Stimulated activated CD4-positive, alpha-beta T cell treated with anti-CD3 and anti-CD28 coated beads, Interleukin-1b, Interleukin-23, amount 100 ng/mL, for 24 hours (primary cell): ENCODE data around the gene TNK2.
"Not testable (repeated sequence)": the region's sequence is repeated elsewhere in the genome, so short reads cannot be mapped to it uniquely, and the experiment has no call there.

Experiments
- DNase-seq, 4 experiments: peaks; one replicate each; pipeline ENCODE4 v3.0.0-alpha.2; 2020; ENCODE audit warnings: low read depth in 4 of 4, low spot score in 1 of 4

TNK2 gene

GRCh38 chr3:195872097-195872496, 36.3 kb downstream of the TNK2 start:
- DNase-seq, result no peak

- DNase-seq, result not testable (repeated sequence)
Observed at GRCh38 chr3:195871686-195872085, 36.7 kb downstream of the TNK2 start.

GRCh38 chr3:195870937-195871336, 37.4 kb downstream of the TNK2 start:
- no peak for DNase-seq

- no peak for DNase-seq
Observed at GRCh38 chr3:195870442-195870841, 37.9 kb downstream of the TNK2 start.

GRCh38 chr3:195869413-195870001, 38.8 kb downstream of the TNK2 start:
- DNase-seq, result no peak

GRCh38 chr3:195868866-195869412, 39.4 kb downstream of the TNK2 start:
- DNase-seq, result no peak

GRCh38 chr3:195868336-195868865, 40.0 kb downstream of the TNK2 start:
- no peak for DNase-seq

GRCh38 chr3:195867631-195868335, 40.6 kb downstream of the TNK2 start:
- no peak for DNase-seq

GRCh38 chr3:195866686-195867511, 41.5 kb downstream of the TNK2 start:
- DNase-seq, result no peak

- DNase-seq, result no peak
Observed at GRCh38 chr3:195865752-195866151, 42.6 kb downstream of the TNK2 start.

GRCh38 chr3:195863121-195864061, 45.0 kb downstream of the TNK2 start:
- peak; percentile 21 to 50 (median 46) for DNase-seq

- DNase-seq, result not testable (repeated sequence)
Observed at GRCh38 chr3:195862318-195862717, 46.0 kb downstream of the TNK2 start.

GRCh38 chr3:195860456-195860855, 47.9 kb downstream of the TNK2 start:
- DNase-seq, result no peak

- no peak for DNase-seq
Observed at GRCh38 chr3:195859846-195860411, 48.4 kb downstream of the TNK2 start.

GRCh38 chr3:195859061-195859845, 49.1 kb downstream of the TNK2 start:
- peak; percentile 41 to 69 (median 58) for DNase-seq

- no peak for DNase-seq
Observed at GRCh38 chr3:195856410-195857084, 51.8 kb downstream of the TNK2 start.

- no peak for DNase-seq
Observed at GRCh38 chr3:195855471-195856409, 52.6 kb downstream of the TNK2 start.
